ENCODE data around the gene ADAMTS16. TPM values are rescaled to one million over a fixed set of nuclear protein-coding genes. Genes with fewer than 3 reads are reported as not detected.

The ADAMTS16 gene
- total and polyA plus RNA-seq, 11 donors: 0.05 to 4.7 (median 0.16) TPM; not detected in 8

DNA sequence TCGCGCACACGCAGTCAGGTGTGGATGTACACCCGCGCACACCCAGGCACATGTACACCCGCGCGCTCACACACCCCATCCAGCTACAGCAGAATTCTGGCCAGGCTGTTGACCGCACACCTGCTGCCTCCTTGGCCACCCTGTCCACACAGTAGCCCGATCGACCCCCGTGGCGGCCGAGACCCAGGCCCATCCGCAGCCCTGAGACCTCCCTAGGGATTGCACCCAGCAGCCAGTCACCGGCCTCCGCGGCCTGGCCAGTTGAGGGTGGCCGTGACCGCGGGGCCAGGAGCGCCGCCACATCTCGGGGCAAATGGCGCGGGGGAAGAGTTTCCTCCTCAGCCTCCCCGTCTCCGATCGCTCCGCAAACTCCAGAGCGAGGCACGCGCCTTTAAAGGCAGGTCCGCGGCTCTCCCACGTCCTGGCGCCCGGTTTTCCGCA lies 774 bp upstream of the ADAMTS16 start:
- no peak for TF ChIP-seq POLR2A (IDR thresholded peaks at IDR 0.05)
- TF ChIP-seq, protein P1, sequence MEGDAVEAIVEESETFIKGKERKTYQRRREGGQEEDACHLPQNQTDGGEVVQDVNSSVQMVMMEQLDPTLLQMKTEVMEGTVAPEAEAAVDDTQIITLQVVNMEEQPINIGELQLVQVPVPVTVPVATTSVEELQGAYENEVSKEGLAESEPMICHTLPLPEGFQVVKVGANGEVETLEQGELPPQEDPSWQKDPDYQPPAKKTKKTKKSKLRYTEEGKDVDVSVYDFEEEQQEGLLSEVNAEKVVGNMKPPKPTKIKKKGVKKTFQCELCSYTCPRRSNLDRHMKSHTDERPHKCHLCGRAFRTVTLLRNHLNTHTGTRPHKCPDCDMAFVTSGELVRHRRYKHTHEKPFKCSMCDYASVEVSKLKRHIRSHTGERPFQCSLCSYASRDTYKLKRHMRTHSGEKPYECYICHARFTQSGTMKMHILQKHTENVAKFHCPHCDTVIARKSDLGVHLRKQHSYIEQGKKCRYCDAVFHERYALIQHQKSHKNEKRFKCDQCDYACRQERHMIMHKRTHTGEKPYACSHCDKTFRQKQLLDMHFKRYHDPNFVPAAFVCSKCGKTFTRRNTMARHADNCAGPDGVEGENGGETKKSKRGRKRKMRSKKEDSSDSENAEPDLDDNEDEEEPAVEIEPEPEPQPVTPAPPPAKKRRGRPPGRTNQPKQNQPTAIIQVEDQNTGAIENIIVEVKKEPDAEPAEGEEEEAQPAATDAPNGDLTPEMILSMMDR (IDR thresholded peaks at IDR 0.05): no peak
- Histone ChIP-seq H3K27me3 (peaks cover 15 to 38% (median 26%) of the 10 kb centered on the region in 9 donors), H3K4me1 (peaks cover 3 to 22% (median 8%) of the 10 kb centered on the region in 12 donors), H3K4me3 (peak overlapping the region in 8 of 12 donors; percentile 7 to 40 (median 35)), H3K9me3 (no peaks in the 10 kb centered on the region), H3K27ac (no peak overlapping the region), H3K36me3 (no peaks in the 10 kb centered on the region)
- ATAC-seq: peak in 1 of 4 donors; percentile 33
- WGBS, 4 donors: 12 to 49% (median 31%) methylated on average over 8 to 39 of the region's 39 CpGs
- intact Hi-C loops (cut with DNase I): loop anchor here in 1 of 10 donors (10.0 kb wide), 1 partner anchor 265 kb away; no protein-coding TSS in a partner anchor
- no peak for DNase-seq

DNA sequence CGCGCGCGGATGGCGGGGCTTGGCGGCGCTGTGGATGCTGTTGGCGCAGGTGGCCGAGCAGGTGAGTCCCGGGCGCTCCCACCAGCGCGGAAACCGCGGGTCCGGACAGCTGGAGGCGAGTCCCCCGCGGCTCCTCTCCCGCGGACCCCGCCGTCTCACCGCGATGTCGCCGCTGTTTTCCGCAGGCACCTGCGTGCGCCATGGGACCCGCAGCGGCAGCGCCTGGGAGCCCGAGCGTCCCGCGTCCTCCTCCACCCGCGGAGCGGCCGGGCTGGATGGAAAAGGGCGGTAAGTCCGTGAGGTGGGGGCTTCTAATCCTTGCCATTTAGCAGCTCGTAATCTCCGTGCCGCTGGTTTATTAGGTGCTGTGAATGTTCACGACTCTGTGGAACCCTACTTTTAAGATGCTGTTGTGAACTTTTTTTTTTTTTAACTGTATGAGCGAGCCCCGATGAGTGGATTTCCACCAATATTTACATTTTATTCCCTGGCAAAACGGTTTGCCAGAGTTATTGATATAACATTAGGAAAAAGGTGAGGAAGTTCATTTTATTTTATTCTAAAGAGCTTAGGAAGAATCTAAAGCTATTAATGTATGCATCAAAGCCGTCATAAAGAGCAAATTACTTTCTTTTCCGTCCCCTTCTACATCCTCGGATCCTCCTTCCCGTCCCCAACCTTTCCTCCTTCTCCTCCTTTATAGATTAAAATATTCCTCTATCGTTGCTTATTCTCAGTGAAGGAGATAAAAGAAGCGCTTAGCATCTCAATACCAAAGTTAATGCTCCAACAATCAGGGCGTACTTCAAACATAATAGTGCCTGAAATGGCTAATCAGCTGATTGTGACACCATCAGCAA lies 579 bp downstream of the ADAMTS16 start:
- no peak for ATAC-seq
- Histone ChIP-seq H3K27ac (no peak overlapping the region), H3K4me1 (peaks cover 3 to 22% (median 8%) of the 10 kb centered on the region in 12 donors), H3K9me3 (no peaks in the 10 kb centered on the region), H3K36me3 (no peaks in the 10 kb centered on the region), H3K27me3 (peaks cover 15 to 38% (median 26%) of the 10 kb centered on the region in 9 donors), H3K4me3 (peak overlapping the region in 10 of 12 donors; percentile 7 to 40 (median 35))
- DNase-seq: no peak
- no peak for TF ChIP-seq POLR2A (IDR thresholded peaks at IDR 0.05)
- TF ChIP-seq, protein P1 (IDR thresholded peaks at IDR 0.05): no peak
- intact Hi-C loops (cut with DNase I): loop anchor here in 9 of 10 donors (1.0 to 10.0 kb wide), 9 partner anchors 254 to 279 kb away; no protein-coding TSS in a partner anchor
- 1 to 13% (median 2%) methylated on average over 21 to 57 of the region's 57 CpGs for WGBS, 4 donors

DNA sequence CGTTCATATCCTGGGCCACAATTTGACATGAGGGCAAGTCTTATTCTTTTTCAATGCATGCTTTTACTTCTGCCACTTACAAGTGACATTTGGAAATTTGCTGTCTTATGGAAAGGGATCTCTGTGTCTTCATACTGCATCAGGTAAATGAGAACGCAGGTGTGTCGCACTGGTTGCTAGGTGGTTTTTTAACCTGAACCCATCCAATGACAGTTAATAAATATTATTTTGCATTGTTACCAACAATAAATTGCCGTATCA lies 1.1 kb downstream of the ADAMTS16 start:
- intact Hi-C loops (cut with DNase I): loop anchor here in 9 of 10 donors (1.0 to 10.0 kb wide), 9 partner anchors 254 to 278 kb away; no protein-coding TSS in a partner anchor
- no peaks in the 10 kb centered on the region for H3K36me3 ChIP-seq
- H3K27ac ChIP-seq: no peak overlapping the region
- TF ChIP-seq, protein P1 (IDR thresholded peaks at IDR 0.05): no peak
- no peak for TF ChIP-seq POLR2A (IDR thresholded peaks at IDR 0.05)
- no peak overlapping the region for H3K4me3 ChIP-seq
- ATAC-seq (no peak), DNase-seq (no peak)
- peaks cover 3 to 22% (median 8%) of the 10 kb centered on the region in 12 donors for H3K4me1 ChIP-seq
- H3K27me3 ChIP-seq: peaks cover 15 to 38% (median 26%) of the 10 kb centered on the region in 9 donors
- 22 to 35% (median 24%) methylated on average over 4 of the region's 4 CpGs for WGBS, 4 donors
- H3K9me3 ChIP-seq: no peaks in the 10 kb centered on the region
